Body of pancreas (tissue), 4 donors: ENCODE data around the gene AATF.

Experiments used
- POLR2A ChIP-seq, 3 donors: fragments of 450-650 bp; IDR thresholded peaks; one replicate each; pipeline ENCODE4 v1.6.1; 2016; ENCODE audit warnings: antibody characterized with exemption in 3 of 3, mild to moderate bottlenecking in 2 of 3
- TF ChIP-seq, protein P1 (sequence below), 7 experiments: fragments of 450-650 bp in 4 of 7; fragments of 200-600 bp in 3 of 7; sonication (generic) in 3 of 7; IDR thresholded peaks; one replicate each; pipeline ENCODE4 v1.5.1; 2016 to 2019; ENCODE audit warnings: antibody characterized with exemption in 7 of 7

DNA sequence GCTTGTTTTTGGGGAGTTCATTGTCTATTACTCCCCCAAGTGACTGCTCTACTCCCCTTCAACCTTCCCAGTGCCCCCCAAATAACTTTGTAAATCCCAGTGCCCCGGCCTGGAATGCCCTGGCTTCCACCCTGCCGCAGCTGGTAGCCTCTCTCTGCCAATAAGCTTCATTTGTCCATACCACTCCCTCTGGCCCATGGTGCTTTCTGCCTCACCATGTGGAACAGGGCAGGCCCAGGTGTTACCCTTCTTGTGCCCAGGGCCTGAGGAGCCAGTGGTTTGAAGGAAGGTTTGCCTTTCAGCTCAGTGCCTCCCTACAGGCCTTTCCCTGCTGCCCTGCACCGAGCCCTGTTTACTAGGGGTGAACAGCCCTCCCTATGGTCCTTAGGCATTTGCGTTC lies 134.2 kb downstream of the AATF start:
- TF ChIP-seq, protein P1, sequence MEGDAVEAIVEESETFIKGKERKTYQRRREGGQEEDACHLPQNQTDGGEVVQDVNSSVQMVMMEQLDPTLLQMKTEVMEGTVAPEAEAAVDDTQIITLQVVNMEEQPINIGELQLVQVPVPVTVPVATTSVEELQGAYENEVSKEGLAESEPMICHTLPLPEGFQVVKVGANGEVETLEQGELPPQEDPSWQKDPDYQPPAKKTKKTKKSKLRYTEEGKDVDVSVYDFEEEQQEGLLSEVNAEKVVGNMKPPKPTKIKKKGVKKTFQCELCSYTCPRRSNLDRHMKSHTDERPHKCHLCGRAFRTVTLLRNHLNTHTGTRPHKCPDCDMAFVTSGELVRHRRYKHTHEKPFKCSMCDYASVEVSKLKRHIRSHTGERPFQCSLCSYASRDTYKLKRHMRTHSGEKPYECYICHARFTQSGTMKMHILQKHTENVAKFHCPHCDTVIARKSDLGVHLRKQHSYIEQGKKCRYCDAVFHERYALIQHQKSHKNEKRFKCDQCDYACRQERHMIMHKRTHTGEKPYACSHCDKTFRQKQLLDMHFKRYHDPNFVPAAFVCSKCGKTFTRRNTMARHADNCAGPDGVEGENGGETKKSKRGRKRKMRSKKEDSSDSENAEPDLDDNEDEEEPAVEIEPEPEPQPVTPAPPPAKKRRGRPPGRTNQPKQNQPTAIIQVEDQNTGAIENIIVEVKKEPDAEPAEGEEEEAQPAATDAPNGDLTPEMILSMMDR (IDR thresholded peaks at IDR 0.05) = no peak
- no peak for TF ChIP-seq POLR2A (IDR thresholded peaks at IDR 0.05)
